Ovary (tissue), 3 donors: ENCODE data around the gene CEP20.

ENCODE experiments used
- EP300 ChIP-seq: sonication (generic); formaldehyde crosslinking; IDR thresholded peaks from one replicate; pipeline ENCODE4 v1.6.1; 2017; ENCODE audit warnings: antibody characterized with exemption
- POLR2A ChIP-seq: fragments of 450-650 bp; IDR thresholded peaks from one replicate; pipeline ENCODE4 v1.6.1; 2017; ENCODE audit warnings: antibody characterized with exemption, mild to moderate bottlenecking, moderate library complexity
- TF ChIP-seq, protein P1 (sequence below), 3 donors: fragments of 450-650 bp in 2 of 3; fragments of 200-600 bp in 1 of 3; IDR thresholded peaks; one replicate each; pipeline versions ENCODE4 v1.5.1 to v1.8.0; 2016 to 2022; ENCODE audit warnings: antibody characterized with exemption in 3 of 3, mild to moderate bottlenecking in 1 of 3
- donor health status: DM: no; HTN: no; CAD: no.

DNA sequence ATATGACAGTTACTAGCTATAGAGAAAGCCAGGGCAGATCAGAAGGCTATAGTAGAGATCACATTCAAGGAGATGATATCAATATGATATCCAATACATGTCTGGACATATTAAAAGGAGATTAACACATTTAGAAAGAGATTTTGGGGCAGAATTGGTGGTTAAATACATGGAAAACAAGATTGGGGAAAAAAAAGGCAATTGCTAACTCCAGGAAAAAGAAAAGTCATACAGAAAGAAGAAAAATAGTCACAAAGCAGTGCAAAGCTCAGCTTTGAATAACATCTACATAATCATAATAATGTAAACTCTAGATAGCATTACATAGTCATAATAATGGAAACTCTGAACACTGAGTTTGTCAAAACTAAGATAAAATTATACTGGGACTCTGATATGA lies 72.2 kb downstream of the CEP20 start:
- TF ChIP-seq, protein P1, sequence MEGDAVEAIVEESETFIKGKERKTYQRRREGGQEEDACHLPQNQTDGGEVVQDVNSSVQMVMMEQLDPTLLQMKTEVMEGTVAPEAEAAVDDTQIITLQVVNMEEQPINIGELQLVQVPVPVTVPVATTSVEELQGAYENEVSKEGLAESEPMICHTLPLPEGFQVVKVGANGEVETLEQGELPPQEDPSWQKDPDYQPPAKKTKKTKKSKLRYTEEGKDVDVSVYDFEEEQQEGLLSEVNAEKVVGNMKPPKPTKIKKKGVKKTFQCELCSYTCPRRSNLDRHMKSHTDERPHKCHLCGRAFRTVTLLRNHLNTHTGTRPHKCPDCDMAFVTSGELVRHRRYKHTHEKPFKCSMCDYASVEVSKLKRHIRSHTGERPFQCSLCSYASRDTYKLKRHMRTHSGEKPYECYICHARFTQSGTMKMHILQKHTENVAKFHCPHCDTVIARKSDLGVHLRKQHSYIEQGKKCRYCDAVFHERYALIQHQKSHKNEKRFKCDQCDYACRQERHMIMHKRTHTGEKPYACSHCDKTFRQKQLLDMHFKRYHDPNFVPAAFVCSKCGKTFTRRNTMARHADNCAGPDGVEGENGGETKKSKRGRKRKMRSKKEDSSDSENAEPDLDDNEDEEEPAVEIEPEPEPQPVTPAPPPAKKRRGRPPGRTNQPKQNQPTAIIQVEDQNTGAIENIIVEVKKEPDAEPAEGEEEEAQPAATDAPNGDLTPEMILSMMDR (IDR thresholded peaks at IDR 0.05) = no peak
- TF ChIP-seq POLR2A (no peak), EP300 (no peak)
